K562 (cell line): Measurements from ENCODE around the gene SLC30A1. TPM values are rescaled to one million over a fixed set of nuclear protein-coding genes. Genes with fewer than 3 reads are reported as not detected.

ENCODE experiments used
- ATF7 ChIP-seq: fragments of 450-650 bp; IDR thresholded peaks from 2 replicates; pipeline ENCODE4 v1.7.1; 2014; ENCODE audit warnings: mild to moderate bottlenecking, moderate library complexity
- BRD9 ChIP-seq: fragments of 450-650 bp; IDR thresholded peaks from 2 replicates; pipeline ENCODE4 v1.6.1; 2018; ENCODE audit warnings: low read depth; ENCODE audit not compliant: partially characterized antibody
- CXXC5 ChIP-seq: fragments of 250-450 bp; sonication (Bioruptor Pico); IDR thresholded peaks from 2 replicates; pipeline ENCODE4 v1.8.0; 2022; ENCODE audit warnings: inconsistent platforms, mild to moderate bottlenecking, moderate library complexity
- GTF2E2 ChIP-seq: fragments of 200-800 bp; sonication (Bioruptor generic); IDR thresholded peaks from 2 replicates; pipeline ENCODE4 v1.6.1; 2016; ENCODE audit warnings: missing genetic modification characterization, missing compliant biosample characterization
- LEF1 ChIP-seq: fragments of 450-650 bp; IDR thresholded peaks from 2 replicates; pipeline ENCODE4 v1.6.1; 2016; ENCODE audit warnings: mild to moderate bottlenecking
- NFIC ChIP-seq: fragments of 450-650 bp; IDR thresholded peaks from 2 replicates; pipeline ENCODE4 v1.6.1; 2017; ENCODE audit warnings: mild to moderate bottlenecking, inconsistent platforms
- NFIX ChIP-seq: fragments of 250-450 bp; sonication (Bioruptor Pico); IDR thresholded peaks from 2 replicates; pipeline ENCODE4 v1.4.0; 2020; ENCODE audit warnings: low read depth, mild to moderate bottlenecking, moderate library complexity
- TAF9B ChIP-seq: fragments of 450-650 bp; IDR thresholded peaks from 2 replicates; pipeline ENCODE4 v1.6.1; 2018; ENCODE audit warnings: mild to moderate bottlenecking; ENCODE audit not compliant: partially characterized antibody
- TCF7 ChIP-seq: sonication (generic); IDR thresholded peaks from 2 replicates; pipeline ENCODE4 v1.6.1; 2016; ENCODE audit warnings: antibody characterized with exemption, borderline replicate concordance
- ZEB2 ChIP-seq: fragments of 450-650 bp; IDR thresholded peaks from 2 replicates; pipeline ENCODE4 v1.6.1; 2016
- ZNF583 ChIP-seq: fragments of 250-450 bp; sonication (Bioruptor Pico); IDR thresholded peaks from 2 replicates; pipeline ENCODE4 v1.4.0; 2020
- ZNF589 ChIP-seq: fragments of 200-800 bp; sonication (Bioruptor generic); IDR thresholded peaks from 2 replicates; pipeline ENCODE4 v1.6.1; 2016; ENCODE audit warnings: low read depth, missing genetic modification characterization, missing compliant biosample characterization
- polyA plus RNA-seq, 8 experiments: library from polyadenylated mRNA; depleted of rRNA in 4 of 8; stranded (reverse) in 5 of 8; unstranded in 3 of 8; fragments of >200 nt; fragmentation: Nextera tagmentation in 2 of 8; fragmentation: Illumina TruSeq in 1 of 8; extraction: Ambion mirVana in 2 of 8; extraction: Trizol in 1 of 8; gene quantifications; 2 replicates each; pipeline versions ENCODE4 v1.2.1 to v1.2.3, GENCODE V29; 2011 to 2014; ENCODE audit warnings: inconsistent platforms in 1 of 8, missing spikeins in 1 of 8
- total RNA-seq, 7 experiments: library from RNA; depleted of rRNA in 6 of 7; stranded (reverse); fragments of >200 nt in 6 of 7; fragmentation: Illumina TruSeq in 2 of 7; extraction: Trizol in 2 of 7; gene quantifications; 2 replicates each; pipeline versions ENCODE4 v1.2.1 to v1.2.3, GENCODE V29; 2011 to 2021; ENCODE audit warnings: low replicate concordance in 1 of 7
- TF ChIP-seq, protein P1 (sequence below): fragments of 450-650 bp; IDR thresholded peaks from 2 replicates; pipeline ENCODE4 v1.6.1; 2017; ENCODE audit warnings: mild to moderate bottlenecking, moderate library complexity
- TF ChIP-seq, protein P2 (sequence below), 2 experiments: fragments of 450-650 bp in 1 of 2; IDR thresholded peaks; 2 replicates each; pipeline ENCODE4 v1.6.1; 2011 to 2017; ENCODE audit warnings: low read depth in 2 of 2, antibody characterized with exemption in 1 of 2, borderline replicate concordance in 1 of 2, low read length in 1 of 2, mild to moderate bottlenecking in 1 of 2, mixed read lengths in 1 of 2; ENCODE audit not compliant: control insufficient read depth in 1 of 2
- TF ChIP-seq, protein P3 (sequence below), 2 experiments: fragments of 450-650 bp; formaldehyde crosslinking in 1 of 2; IDR thresholded peaks; 2 replicates each; pipeline versions ENCODE4 v1.4.0 to v1.6.1; 2014 to 2020; ENCODE audit warnings: mild to moderate bottlenecking in 2 of 2, borderline replicate concordance in 1 of 2, low read depth in 1 of 2

The SLC30A1 gene
- total and polyA plus RNA-seq, 9 of the 15 experiments (the other 6 are each of a cell fraction or from before 2014, with no cell fraction given): 4.1 to 14.4 (median 6.6) TPM

- TF ChIP-seq, protein P1, sequence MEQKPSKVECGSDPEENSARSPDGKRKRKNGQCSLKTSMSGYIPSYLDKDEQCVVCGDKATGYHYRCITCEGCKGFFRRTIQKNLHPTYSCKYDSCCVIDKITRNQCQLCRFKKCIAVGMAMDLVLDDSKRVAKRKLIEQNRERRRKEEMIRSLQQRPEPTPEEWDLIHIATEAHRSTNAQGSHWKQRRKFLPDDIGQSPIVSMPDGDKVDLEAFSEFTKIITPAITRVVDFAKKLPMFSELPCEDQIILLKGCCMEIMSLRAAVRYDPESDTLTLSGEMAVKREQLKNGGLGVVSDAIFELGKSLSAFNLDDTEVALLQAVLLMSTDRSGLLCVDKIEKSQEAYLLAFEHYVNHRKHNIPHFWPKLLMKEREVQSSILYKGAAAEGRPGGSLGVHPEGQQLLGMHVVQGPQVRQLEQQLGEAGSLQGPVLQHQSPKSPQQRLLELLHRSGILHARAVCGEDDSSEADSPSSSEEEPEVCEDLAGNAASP: peak; percentile 67; the same call in 1 of the 2 replicates
- TF ChIP-seq ZNF583 (CRISPR knock-in tag): peak; percentile 93
- peak; percentile 69 for TF ChIP-seq ZEB2
- no peak for TF ChIP-seq GTF2E2 (tag)
- TF ChIP-seq, protein P2, sequence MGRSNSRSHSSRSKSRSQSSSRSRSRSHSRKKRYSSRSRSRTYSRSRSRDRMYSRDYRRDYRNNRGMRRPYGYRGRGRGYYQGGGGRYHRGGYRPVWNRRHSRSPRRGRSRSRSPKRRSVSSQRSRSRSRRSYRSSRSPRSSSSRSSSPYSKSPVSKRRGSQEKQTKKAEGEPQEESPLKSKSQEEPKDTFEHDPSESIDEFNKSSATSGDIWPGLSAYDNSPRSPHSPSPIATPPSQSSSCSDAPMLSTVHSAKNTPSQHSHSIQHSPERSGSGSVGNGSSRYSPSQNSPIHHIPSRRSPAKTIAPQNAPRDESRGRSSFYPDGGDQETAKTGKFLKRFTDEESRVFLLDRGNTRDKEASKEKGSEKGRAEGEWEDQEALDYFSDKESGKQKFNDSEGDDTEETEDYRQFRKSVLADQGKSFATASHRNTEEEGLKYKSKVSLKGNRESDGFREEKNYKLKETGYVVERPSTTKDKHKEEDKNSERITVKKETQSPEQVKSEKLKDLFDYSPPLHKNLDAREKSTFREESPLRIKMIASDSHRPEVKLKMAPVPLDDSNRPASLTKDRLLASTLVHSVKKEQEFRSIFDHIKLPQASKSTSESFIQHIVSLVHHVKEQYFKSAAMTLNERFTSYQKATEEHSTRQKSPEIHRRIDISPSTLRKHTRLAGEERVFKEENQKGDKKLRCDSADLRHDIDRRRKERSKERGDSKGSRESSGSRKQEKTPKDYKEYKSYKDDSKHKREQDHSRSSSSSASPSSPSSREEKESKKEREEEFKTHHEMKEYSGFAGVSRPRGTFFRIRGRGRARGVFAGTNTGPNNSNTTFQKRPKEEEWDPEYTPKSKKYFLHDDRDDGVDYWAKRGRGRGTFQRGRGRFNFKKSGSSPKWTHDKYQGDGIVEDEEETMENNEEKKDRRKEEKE (IDR thresholded peaks at IDR 0.05; ENCODE audit: borderline replicate concordance in 1 of 2, control insufficient read depth in 1 of 2, low read depth in 2 of 2, low read length in 1 of 2): 0 out of 4 replicates have a peak, but pooled peaks of 1 of the 2 experiments have one; percentile 82
- peak; percentile 81 for TF ChIP-seq CXXC5
- peak; percentile 84 for TF ChIP-seq BRD9
- TF ChIP-seq, protein P3, sequence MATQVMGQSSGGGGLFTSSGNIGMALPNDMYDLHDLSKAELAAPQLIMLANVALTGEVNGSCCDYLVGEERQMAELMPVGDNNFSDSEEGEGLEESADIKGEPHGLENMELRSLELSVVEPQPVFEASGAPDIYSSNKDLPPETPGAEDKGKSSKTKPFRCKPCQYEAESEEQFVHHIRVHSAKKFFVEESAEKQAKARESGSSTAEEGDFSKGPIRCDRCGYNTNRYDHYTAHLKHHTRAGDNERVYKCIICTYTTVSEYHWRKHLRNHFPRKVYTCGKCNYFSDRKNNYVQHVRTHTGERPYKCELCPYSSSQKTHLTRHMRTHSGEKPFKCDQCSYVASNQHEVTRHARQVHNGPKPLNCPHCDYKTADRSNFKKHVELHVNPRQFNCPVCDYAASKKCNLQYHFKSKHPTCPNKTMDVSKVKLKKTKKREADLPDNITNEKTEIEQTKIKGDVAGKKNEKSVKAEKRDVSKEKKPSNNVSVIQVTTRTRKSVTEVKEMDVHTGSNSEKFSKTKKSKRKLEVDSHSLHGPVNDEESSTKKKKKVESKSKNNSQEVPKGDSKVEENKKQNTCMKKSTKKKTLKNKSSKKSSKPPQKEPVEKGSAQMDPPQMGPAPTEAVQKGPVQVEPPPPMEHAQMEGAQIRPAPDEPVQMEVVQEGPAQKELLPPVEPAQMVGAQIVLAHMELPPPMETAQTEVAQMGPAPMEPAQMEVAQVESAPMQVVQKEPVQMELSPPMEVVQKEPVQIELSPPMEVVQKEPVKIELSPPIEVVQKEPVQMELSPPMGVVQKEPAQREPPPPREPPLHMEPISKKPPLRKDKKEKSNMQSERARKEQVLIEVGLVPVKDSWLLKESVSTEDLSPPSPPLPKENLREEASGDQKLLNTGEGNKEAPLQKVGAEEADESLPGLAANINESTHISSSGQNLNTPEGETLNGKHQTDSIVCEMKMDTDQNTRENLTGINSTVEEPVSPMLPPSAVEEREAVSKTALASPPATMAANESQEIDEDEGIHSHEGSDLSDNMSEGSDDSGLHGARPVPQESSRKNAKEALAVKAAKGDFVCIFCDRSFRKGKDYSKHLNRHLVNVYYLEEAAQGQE (IDR thresholded peaks at IDR 0.05; ENCODE audit: borderline replicate concordance): peak; percentile 24; the same call in 1 of the 2 replicates
- TF ChIP-seq, protein P3 (CRISPR knock-in tag; IDR thresholded peaks at IDR 0.05; ENCODE audit: low read depth): 0 out of 2 replicates have a peak, but pooled peaks have one; percentile 33
- TF ChIP-seq ATF7: peak; percentile 96
- TF ChIP-seq NFIX: no peak
- peak; percentile 93 for TF ChIP-seq TAF9B
- peak; percentile 86 for TF ChIP-seq LEF1
- TF ChIP-seq ZNF589 (CRISPR knock-in tag): peak; percentile 94
- peak; percentile 44; the same call in 1 of the 2 replicates for TF ChIP-seq NFIC
- no peak for TF ChIP-seq TCF7
Observed at GRCh38 chr1:211613108-211613947, 34.4 kb upstream of the SLC30A1 start (continued).
